Activated T-cell treated with anti-CD3 and anti-CD28 coated beads, Interleukin-2, amount 50 U/mL, for 72 hours (primary cell): ENCODE data around the gene CKAP2L. TPM values are rescaled to one million over a fixed set of nuclear protein-coding genes. Genes with fewer than 3 reads are reported as not detected.

ENCODE experiments used
- ATAC-seq, 2 donors: fragments of 150-1000 bp; cut with Tn5 transposase; replicated peaks in 1 of 2; 2 replicates each; pipeline ENCODE4 v1.10.0; 2021; ENCODE audit warnings: moderate library complexity in 2 of 2, mild to moderate bottlenecking in 1 of 2
- DNase-seq, 2 donors: peaks; one replicate each; pipeline ENCODE4 v3.0.0; 2021 to 2022; ENCODE audit warnings: mixed read lengths in 1 of 2
- H3K27ac Mint-ChIP-seq: one replicate; pipeline ENCODE4 v1.8.0; 2022; ENCODE audit warnings: mild to moderate bottlenecking, moderate library complexity, mixed read lengths
- H3K27me3 Mint-ChIP-seq: one replicate; pipeline ENCODE4 v1.8.0; 2022; ENCODE audit warnings: low read depth, mixed read lengths
- H3K36me3 Mint-ChIP-seq, 2 donors: one replicate each; pipeline ENCODE4 v1.8.0; 2022; ENCODE audit warnings: mixed read lengths in 2 of 2, mild to moderate bottlenecking in 1 of 2; ENCODE audit not compliant: insufficient read depth in 2 of 2
- H3K4me1 Mint-ChIP-seq: one replicate; pipeline ENCODE4 v1.8.0; 2022; ENCODE audit warnings: low read depth, mixed read lengths
- H3K4me3 Mint-ChIP-seq, 2 donors: one replicate each; pipeline ENCODE4 v1.8.0; 2022; ENCODE audit warnings: mild to moderate bottlenecking in 2 of 2, mixed read lengths in 2 of 2, moderate library complexity in 2 of 2
- H3K9me3 Mint-ChIP-seq, 2 donors: one replicate each; pipeline ENCODE4 v1.8.0; 2022; ENCODE audit warnings: mixed read lengths in 2 of 2
- total RNA-seq, 2 donors: library from RNA; stranded (reverse); gene quantifications; one replicate each; pipeline ENCODE4 v1.2.3, GENCODE V29; 2022

The CKAP2L gene
- total RNA-seq, 2 donors from 2014 or later, result 45.5 to 47.7 TPM

DNA sequence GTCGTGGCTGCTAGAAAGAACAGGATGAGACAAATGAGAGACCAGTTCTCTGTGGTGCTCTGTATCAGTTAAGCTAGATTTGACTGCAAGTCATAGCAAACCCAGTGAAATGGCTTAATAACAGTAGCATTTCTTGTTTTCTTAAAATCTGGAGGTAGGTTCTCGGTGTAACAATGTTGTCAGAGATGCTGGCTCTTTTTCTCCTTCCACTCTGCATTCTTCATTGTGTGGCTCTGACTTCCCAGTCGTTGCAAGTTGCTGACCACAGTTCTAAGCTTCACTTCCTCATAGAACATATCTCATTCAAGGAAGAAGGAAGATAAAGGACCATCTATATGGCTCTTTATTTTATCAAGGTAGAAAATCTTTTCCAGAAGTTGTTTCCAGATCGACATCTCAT, 7.9 kb upstream of the CKAP2L start:
- DNase-seq (no peak), ATAC-seq (no peak)
- peaks cover 0 to 4% of the 10 kb centered on the region in 2 donors for H3K36me3 Mint-ChIP-seq
- H3K27me3 Mint-ChIP-seq, result peaks cover 30% of the 10 kb centered on the region
- no peak overlapping the region for H3K4me3 Mint-ChIP-seq
- peaks cover 12% of the 10 kb centered on the region for H3K4me1 Mint-ChIP-seq
- H3K27ac Mint-ChIP-seq, result no peak overlapping the region
- H3K9me3 Mint-ChIP-seq, result peaks cover 6 to 8% of the 10 kb centered on the region in 2 donors

DNA sequence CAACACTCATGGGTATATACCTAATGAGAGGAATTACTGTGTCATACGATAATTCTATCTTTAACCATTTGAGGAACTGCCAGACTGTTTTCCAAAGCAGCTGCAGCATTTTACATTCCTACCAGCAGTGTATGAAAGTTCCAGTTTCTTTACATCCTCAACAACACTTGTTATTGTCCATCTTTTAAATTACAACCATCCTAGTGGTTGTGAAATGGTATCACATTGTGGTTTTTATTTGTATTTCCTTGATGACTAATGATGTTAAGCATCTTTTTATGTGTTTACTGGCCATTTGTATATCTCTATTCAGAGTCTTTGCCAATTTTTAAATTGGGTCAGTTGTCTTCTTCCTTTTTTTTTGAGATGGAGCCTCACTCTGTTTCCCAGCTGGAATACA, 4.0 kb upstream of the CKAP2L start:
- Mint-ChIP-seq H3K36me3 (peaks cover 4% of the 10 kb centered on the region in 2 donors), H3K27me3 (peaks cover 9% of the 10 kb centered on the region)

DNA sequence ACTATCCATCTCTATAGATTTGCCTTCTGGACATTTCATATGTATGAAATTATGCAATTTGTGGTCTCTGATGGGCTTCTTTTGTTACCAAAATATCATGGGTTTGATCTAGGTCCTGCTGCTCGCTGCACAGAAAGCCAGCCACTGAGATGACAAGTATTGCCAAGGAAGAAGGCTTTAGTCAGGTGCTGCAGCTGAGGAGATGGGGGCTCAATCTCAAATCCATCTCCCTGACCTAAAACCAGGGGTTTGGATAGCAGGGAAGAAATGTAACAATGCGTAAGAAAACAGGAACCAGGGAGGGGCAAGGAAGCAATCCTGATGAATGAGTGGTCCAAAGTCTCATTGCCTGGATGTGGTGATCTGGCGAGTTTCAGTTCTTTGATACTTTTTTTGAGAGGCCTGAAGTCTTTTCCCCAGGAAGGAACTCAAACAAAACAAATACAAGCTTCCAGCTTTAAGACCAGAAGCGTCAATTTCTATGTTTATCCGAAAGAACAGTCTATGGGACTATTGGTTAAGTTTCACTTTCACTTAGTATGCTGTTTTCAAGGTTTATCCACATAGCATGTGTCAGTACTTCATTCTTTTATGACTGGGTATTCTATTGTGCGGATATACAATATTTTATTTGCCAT, 3.4 kb upstream of the CKAP2L start:
- Mint-ChIP-seq H3K27ac (no peak overlapping the region), H3K4me1 (peaks cover 26% of the 10 kb centered on the region), H3K27me3 (peaks cover 5% of the 10 kb centered on the region), H3K36me3 (peaks cover 4 to 6% of the 10 kb centered on the region in 2 donors), H3K9me3 (no peaks in the 10 kb centered on the region), H3K4me3 (peak overlapping the region; percentile 27 to 52)
- DNase-seq (no peak), ATAC-seq (no peak)

More for the DNA sequence above, 4.0 kb upstream of the CKAP2L start:
- Mint-ChIP-seq H3K4me1 (peaks cover 20% of the 10 kb centered on the region), H3K4me3 (peak overlapping the region in 1 of 2 donors; percentile 52), H3K9me3 (no peaks in the 10 kb centered on the region), H3K27ac (no peak overlapping the region)
- DNase-seq (no peak), ATAC-seq (no peak)

DNA sequence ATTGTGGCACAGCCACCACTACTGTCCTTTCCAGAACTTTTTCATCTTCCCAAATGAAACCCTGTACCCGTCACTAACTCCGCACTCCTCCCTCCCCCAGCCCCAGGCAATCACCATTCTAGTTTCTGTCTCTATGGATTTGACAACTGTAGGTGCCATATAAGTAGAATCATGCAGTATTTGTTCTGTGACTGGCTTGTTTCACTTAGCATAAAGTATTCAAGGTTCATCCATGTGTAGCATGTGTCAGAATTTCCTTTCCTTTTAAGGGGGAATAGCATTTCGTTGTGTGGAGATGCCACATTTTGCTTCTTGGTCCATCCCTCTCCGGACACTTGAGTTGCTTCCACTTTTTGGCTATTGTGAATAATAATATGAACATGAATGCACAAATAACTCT, 842 bp upstream of the CKAP2L start:
- H3K4me3 Mint-ChIP-seq, result peak overlapping the region; percentile 90 to 96

DNA sequence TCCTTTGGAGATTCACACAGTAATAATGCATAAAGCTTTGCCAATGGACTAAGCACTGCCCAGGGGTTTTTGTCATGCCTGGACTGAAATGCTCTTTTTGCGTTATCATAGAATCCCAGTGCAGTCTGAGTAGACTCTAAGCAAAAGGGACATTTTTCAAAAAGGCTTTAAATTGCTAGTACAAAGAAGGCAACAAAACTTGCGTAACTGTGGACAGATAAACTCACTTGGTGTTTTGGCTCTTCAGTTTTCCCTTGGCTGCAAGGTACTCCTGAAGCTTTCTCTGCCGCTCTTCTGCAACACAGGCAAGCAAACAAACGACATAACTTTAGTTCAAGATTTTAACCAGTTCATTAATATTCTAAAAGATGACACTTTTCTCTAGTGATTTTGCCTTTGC, 2.1 kb downstream of the CKAP2L start:
- Mint-ChIP-seq H3K4me3 (peak overlapping the region; percentile 90 to 96), H3K4me1 (peaks cover 37% of the 10 kb centered on the region), H3K9me3 (no peaks in the 10 kb centered on the region), H3K36me3 (peaks cover 20 to 38% of the 10 kb centered on the region in 2 donors), H3K27me3 (no peaks in the 10 kb centered on the region), H3K27ac (no peak overlapping the region)
- ATAC-seq (no peak), DNase-seq (no peak)

More for the DNA sequence above, 842 bp upstream of the CKAP2L start:
- no peak for ATAC-seq
- Mint-ChIP-seq H3K9me3 (no peaks in the 10 kb centered on the region), H3K4me1 (peaks cover 35% of the 10 kb centered on the region), H3K27ac (no peak overlapping the region), H3K36me3 (peaks cover 8 to 26% of the 10 kb centered on the region in 2 donors), H3K27me3 (no peaks in the 10 kb centered on the region)
- no peak for DNase-seq

DNA sequence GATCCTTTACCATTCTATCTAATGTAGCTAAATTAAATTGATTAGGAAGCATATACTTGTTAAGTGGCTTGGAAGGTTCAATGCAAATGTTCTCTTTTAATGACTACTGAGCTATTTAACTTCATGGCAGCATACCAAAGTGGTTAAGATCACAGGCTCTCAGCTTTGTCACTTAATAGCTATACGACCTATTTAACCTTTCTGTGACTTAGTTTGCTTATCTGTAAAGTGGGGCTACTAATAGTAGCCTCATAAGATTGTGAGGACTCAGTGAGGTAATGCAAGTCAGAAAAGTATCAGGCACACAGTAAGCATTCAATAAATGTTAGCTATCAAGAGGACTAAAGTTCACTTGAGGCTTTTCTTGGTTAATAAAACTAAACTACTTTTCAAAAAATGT, 4.3 kb downstream of the CKAP2L start:
- no peak for ATAC-seq

DNA sequence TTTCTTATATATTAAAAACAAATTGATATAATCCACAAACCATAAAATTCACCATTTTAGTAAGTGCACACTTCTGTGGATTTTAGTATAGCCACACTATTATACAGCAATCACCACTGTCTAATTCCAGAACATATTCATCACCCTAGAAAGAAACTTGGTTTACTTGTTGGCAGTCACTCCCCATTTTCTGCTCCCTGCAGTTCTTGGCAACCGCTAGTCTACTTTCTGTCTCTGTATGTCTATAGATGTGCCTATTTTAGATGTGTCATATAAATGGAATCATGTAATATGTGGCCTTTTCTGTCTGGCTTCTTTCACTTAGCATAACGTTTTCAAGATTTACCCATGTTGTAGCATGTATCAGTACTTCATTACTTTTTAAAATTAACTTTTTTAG, 5.7 kb downstream of the CKAP2L start:
- Mint-ChIP-seq H3K9me3 (peaks cover 0 to 1% of the 10 kb centered on the region in 2 donors), H3K4me3 (no peak overlapping the region), H3K4me1 (peaks cover 33% of the 10 kb centered on the region), H3K36me3 (peaks cover 27 to 60% of the 10 kb centered on the region in 2 donors), H3K27me3 (no peaks in the 10 kb centered on the region), H3K27ac (no peak overlapping the region)
- no peak for ATAC-seq
- DNase-seq, result no peak

More for the DNA sequence above, 4.3 kb downstream of the CKAP2L start:
- H3K4me1 Mint-ChIP-seq, result peaks cover 28% of the 10 kb centered on the region
- H3K9me3 Mint-ChIP-seq, result no peaks in the 10 kb centered on the region
- no peak overlapping the region for H3K27ac Mint-ChIP-seq
- peaks cover 26 to 50% of the 10 kb centered on the region in 2 donors for H3K36me3 Mint-ChIP-seq
- no peaks in the 10 kb centered on the region for H3K27me3 Mint-ChIP-seq
- no peak for DNase-seq
- H3K4me3 Mint-ChIP-seq, result no peak overlapping the region

DNA sequence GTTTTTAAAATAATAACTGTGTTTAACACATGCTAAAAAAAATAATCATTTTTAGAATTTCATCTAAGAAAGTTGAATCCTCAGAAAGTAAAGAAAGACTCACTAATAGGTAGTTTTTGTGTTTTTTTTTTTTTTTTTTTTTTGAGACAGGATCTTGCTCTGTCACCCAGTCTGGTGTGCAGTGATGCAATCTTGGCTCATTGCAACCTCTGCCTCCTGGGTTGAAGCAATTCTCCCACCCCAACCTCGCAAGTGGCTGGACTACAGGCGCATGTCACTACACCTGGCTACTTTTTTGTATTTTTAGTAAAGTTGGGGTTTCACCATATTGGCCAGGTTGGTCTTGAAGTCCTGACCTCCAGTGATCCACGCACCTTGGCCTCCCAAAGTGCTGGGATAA, 7.1 kb downstream of the CKAP2L start:
- H3K27ac Mint-ChIP-seq, result no peak overlapping the region
- ATAC-seq (no peak), DNase-seq (no peak)
- peaks cover 28 to 57% of the 10 kb centered on the region in 2 donors for H3K36me3 Mint-ChIP-seq
- H3K4me1 Mint-ChIP-seq, result peaks cover 19% of the 10 kb centered on the region
- peaks cover 0 to 2% of the 10 kb centered on the region in 2 donors for H3K9me3 Mint-ChIP-seq
- H3K27me3 Mint-ChIP-seq, result no peaks in the 10 kb centered on the region
- H3K4me3 Mint-ChIP-seq, result no peak overlapping the region

DNA sequence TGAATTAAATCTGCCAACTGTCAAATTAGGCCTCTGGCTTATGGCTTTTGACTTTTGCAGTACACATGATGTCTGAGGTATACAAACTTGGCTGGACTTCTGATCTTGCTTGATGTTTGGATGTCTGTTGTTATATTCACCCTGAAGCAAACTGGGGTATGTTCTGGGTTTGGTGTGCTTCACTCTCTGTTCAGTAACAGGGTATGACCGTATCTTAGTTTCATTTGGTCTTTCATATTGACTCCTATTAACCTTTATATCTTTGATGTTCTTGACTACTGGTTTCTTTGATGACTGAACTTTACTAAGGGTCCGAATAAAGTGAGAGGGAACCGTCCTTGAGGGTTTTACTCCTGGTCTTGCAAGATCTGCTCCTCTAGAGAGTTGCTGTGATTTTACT, 8.2 kb downstream of the CKAP2L start:
- peak overlapping the region in 1 of 2 donors; percentile 6 for H3K4me3 Mint-ChIP-seq
- peaks cover 0 to 2% of the 10 kb centered on the region in 2 donors for H3K9me3 Mint-ChIP-seq
- peaks cover 24 to 52% of the 10 kb centered on the region in 2 donors for H3K36me3 Mint-ChIP-seq
- no peaks in the 10 kb centered on the region for H3K27me3 Mint-ChIP-seq
- no peak overlapping the region for H3K27ac Mint-ChIP-seq
- DNase-seq, result no peak
- no peak for ATAC-seq
- peaks cover 16% of the 10 kb centered on the region for H3K4me1 Mint-ChIP-seq

DNA sequence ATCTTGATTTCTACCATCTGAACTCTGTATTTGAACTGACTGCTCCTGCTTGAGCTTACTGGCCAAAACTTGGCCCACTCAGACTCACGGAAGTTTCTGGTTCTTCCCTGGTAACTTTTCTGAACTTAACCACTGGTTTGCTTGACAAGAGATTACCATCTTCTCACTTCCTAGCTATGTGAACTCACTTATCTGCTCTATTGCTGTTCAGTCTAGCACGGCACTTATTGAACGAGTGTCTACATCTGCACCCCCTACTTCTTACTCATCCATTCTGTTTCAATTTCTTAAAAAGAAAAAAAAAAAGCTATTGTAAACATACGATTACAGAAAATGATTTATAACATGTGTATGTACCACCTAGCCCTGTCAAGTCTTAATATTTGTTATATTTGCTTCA, 9.0 kb downstream of the CKAP2L start:
- Mint-ChIP-seq H3K4me3 (no peak overlapping the region), H3K36me3 (peaks cover 24 to 49% of the 10 kb centered on the region in 2 donors), H3K27me3 (no peaks in the 10 kb centered on the region), H3K27ac (no peak overlapping the region), H3K4me1 (peaks cover 18% of the 10 kb centered on the region), H3K9me3 (peaks cover 0 to 2% of the 10 kb centered on the region in 2 donors)
- no peak for DNase-seq
- no peak for ATAC-seq

DNA sequence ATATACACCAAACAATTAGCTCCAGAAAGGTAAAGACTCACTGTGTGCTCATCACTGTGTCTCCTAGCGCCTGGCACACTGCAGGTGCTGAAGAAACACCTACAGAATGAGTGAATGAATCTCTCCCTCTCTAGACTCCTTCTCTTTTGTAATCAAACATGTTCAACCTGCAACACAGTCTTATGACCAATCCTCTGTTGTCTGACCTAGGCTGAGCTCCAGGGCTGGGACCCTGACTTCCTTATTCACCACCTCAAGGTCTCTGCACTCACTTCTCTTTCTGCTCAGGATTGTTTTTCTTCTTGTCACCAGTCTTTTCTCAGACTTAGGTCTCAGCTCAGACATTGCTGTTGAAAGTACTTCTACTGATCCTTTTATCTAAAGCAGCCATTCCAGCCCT, 9.8 kb downstream of the CKAP2L start:
- H3K9me3 Mint-ChIP-seq, result peaks cover 0 to 2% of the 10 kb centered on the region in 2 donors
- no peaks in the 10 kb centered on the region for H3K27me3 Mint-ChIP-seq
- peaks cover 28 to 51% of the 10 kb centered on the region in 2 donors for H3K36me3 Mint-ChIP-seq
- H3K27ac Mint-ChIP-seq, result no peak overlapping the region
- H3K4me1 Mint-ChIP-seq, result peaks cover 27% of the 10 kb centered on the region
- DNase-seq, result no peak
- no peak for ATAC-seq
- H3K4me3 Mint-ChIP-seq, result no peak overlapping the region

DNA sequence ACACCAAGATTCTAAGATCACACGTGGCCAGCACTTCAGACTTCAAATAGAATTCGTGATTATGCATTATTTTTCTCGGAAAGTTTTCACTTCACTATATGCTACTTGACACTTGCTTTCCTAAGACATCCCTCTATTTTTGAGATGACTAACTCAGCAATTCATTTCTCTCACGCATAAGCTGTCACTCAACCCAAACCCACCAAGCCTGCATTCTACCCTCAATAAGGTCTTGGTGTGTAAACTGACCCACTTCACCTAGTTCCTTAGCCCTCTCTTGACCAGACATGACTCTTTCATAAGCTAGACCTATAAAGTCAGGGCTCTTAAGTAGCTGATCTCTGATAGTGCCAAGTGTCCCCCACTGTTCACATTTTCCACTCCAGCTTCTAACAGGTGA, 11.7 kb downstream of the CKAP2L start:
- Mint-ChIP-seq H3K27ac (no peak overlapping the region), H3K4me3 (no peak overlapping the region)
- no peak for ATAC-seq

DNA sequence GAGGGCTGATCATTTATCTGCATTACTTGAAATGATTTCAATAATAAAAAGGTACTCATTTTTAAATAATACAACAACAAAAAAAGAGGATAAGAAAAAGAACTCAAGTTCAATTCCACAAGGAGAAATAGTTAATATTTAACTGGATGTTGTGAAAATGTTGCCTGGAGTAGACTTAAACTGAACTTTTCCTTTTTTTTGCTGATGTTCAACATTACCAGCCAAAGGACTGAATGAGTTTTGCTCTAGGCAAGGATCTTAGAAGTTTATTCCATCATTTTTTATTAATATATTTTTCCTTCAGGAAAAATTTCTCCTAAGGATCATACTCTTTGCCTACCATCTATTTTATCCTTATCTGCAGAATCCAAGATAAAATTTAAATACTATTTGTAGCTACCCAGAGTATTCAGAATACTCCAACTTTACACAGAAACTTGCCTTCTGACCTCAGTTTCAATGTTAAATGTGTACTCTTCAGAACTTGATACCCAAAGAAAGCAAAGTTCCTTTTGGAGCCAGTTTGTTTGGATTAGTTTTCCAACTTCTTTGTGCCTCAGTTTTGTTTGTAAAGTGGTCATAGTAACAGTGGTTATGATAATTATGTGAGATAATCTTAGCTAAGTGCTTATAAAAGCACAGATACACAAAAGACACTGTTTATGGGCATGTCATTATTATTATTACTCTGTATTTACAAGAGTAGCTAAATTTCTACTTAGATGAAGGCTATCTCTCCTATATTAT, 12.8 kb downstream of the CKAP2L start:
- H3K27me3 Mint-ChIP-seq, result no peaks in the 10 kb centered on the region
- peaks cover 25% of the 10 kb centered on the region for H3K4me1 Mint-ChIP-seq
- no peak for DNase-seq
- H3K4me3 Mint-ChIP-seq, result no peak overlapping the region
- peaks cover 0 to 2% of the 10 kb centered on the region in 2 donors for H3K9me3 Mint-ChIP-seq
- no peak for ATAC-seq
- peaks cover 17 to 40% of the 10 kb centered on the region in 2 donors for H3K36me3 Mint-ChIP-seq
- no peak overlapping the region for H3K27ac Mint-ChIP-seq

More for the DNA sequence above, 11.7 kb downstream of the CKAP2L start:
- no peak for DNase-seq
- Mint-ChIP-seq H3K4me1 (peaks cover 26% of the 10 kb centered on the region), H3K36me3 (peaks cover 17 to 42% of the 10 kb centered on the region in 2 donors), H3K27me3 (no peaks in the 10 kb centered on the region), H3K9me3 (peaks cover 0 to 2% of the 10 kb centered on the region in 2 donors)
